GM21717 (cell line): ENCODE results near the gene GFRA4.

Experiments used
- ATAC-seq: cut with Tn5 transposase; IDR thresholded peaks from one replicate; pipeline ENCODE4 v1.9.1; 2021; ENCODE audit warnings: mild to moderate bottlenecking, moderate library complexity; ENCODE audit not compliant: unreplicated experiment

Gene GFRA4

DNA sequence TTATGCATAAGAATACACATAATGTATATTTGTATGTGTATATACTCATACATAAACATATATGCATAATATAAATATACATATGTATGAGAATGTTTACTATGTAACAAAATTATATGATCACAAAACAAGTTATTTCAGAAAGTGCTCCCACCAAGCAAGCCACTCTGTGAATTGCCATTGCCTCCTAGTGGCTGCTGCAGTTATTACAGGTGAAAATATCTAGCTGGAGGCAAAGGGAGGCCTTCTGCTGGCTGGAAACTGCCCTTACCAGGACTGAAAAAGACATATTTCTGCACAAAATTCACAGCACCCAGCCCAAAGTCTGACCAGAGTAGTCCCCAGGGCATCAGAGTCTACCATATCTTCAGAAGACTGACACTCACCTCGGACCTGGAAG is 33.0 kb upstream of the GFRA4 start:
- no peak for ATAC-seq

DNA sequence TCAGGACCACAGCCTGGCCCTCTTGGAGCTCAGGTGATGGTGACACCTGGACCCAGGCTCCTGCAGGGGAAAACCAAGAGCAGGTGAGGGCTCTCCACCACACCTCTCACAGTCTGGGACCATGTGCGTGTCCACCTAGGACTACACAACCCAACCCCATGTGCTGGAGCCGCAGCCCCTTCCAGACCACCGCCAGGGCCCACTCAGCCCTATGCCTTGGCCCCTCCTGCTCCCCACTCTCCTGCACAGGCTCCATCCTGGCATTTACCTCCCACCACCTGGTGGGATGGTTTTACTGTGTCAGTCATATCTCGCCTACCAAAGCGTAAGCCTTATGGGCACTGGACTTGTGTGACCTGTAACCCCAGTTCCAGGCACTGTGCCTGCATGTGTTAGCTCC is 31.7 kb upstream of the GFRA4 start:
- ATAC-seq, result no peak

DNA sequence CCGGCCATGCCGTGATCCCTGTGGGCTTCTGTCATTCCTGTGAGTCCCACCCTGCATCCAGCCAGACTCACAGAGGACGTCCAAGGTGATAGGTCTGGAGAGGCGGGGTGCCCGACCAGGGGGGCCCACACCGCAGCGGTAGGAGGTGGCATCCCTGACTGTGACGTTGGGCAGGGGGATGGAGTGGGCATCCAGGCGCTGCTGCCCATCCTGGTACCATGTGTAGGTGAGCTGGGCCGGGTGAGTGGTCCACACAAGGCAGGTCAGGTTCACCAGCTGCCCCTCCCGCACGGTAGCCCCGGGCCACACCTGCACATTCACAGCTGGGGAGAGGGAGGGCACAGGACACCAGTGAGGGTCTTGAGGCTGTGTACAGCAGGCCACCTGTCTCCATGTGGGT is 30.2 kb upstream of the GFRA4 start:
- ATAC-seq, result no peak

DNA sequence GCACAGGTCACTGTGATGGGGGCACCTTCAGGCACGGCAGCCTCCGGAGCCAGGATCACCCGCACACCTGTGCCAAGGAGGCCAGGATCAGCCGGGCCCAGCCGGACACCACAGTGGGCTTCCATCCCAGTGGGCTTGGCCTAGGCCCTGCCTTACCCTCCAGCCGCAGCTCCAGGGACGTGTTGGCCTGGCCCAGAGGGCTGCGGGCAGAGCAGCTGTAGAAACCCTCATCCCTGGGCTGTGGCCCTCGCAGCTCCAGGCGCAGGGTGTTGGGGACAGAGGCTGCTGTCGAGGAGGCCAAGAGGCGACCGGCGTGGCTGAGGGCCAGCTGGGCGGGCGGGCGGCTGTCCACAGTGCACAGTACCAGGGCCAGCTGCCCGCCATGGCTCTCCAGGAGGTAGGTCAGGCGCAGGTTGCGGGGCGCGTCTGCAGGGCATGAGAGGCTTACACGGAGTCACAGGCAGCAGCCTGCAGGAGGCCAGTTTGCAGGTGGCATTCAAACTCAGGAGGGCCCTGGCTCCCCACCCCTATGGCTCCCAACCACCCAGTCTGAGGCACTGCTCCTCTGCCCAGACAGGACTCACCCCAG is 29.6 kb upstream of the GFRA4 start:
- ATAC-seq, result no peak

DNA sequence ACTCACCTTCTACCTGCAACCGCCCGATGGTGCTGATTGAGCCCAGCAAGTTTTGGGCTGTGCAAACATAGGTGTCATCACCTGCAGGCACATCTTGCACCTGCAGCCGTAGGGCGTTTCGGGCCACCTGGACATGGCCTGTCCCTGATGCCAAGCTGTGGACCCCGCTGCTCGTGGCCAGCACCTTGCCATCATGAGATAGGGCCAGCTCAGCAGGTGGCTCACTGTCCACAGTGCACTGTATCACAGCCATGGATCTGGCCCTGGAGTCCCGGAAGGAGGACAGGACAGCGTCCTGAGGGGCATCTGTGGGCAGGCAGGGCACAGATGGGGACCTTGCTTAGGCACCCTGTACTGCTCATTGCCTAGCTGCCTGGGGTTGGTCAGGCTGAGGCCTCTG is 28.7 kb upstream of the GFRA4 start:
- no peak for ATAC-seq

DNA sequence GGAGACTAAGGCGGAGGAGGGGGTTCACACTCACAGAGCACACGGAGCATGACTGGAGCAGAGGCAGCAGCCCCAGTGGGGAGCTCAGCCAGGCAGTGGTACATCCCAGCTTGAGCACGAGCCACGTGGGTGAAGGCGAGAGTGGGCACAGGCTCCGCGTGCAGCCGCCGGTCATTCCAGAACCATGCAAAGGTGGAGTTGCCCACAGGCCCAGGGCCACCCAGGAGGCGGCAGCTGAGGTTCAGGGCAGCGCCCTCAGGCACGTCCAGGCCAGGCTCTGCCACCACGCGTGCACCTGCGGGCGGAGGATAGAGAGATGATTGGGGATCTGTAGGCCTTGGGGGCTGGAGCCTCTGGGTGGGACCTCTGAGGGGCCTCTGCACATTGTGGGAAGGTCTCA is 28.1 kb upstream of the GFRA4 start:
- ATAC-seq, result no peak

DNA sequence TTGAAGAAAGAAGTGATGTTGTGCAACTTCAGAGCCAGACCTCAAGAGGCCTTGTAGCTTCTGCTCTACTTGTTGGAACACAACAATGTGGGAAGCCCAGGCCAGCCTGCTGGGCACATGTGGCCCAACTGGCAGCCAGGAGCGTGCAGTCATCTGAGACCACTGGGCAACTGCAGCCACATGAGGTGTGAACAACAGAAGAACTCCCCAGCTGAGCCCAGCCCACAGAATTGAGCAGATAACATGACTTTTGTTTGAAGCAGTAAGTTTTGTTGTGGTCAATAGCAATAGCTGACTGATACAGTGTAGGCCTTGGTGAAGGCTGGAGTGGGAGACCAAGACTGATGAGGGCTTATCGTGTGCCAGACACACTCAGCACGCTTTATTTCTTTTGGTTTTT is 27.2 kb upstream of the GFRA4 start:
- no peak for ATAC-seq

DNA sequence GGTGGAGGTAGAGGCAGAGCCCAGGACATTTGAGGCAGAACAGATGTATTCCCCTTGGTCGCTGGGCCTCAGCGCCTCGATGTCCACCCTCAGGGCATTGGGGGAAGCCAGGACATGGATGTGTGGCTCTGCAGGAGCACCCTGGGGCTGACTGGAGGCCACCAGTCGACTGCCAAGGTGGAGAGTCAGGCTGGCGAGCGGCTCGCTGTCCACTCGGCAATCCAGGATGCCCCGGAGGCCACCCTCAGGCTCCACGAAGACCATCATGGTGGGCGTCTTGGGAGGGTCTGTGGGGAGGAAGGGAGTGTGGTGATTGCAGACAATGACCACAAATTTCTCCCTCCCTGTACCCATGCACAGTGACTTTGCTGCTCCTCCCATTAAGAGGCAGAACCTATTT is 26.8 kb upstream of the GFRA4 start:
- no peak for ATAC-seq

DNA sequence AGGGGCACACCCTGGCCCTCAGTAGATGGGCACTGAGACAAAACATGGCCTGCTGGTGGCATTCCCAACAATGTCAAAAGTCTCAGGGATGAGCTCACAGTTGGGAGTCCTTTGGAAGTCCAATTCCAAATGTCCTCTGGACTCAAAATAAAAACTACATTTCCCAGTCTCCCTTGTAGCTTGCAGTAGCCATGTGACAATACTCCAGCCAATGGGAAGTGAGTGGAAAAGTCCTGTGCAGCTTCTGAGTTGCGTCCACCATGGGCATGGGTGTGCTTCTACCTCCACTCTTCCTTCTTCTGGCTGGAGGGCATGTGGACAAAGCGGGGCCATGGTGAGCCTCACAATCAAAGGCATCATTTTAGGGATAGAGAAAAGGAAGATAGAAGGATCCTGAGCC is 24.5 kb upstream of the GFRA4 start:
- no peak for ATAC-seq

DNA sequence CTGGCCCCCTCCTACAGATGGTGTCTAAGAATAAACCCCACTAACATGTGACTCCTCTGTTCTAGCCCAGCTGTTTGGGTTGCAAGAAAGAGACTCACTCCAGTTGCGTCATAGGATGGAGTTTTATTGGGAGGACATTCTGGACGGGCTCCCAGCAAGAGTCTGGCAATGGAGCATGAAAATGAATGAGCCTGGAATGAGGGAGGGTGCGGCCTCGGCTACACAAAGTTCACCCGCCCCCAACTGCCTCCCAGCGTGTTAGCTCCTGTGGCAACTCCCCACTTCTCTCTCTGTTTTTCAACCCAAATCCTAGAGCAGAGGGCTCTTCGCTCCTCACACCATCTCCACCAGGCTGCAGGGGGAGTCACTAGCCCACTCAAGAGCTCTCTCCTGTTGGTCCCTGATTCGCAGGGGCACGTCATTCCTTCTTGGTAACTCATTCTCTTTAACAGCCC is 23.7 kb upstream of the GFRA4 start:
- ATAC-seq, result no peak

DNA sequence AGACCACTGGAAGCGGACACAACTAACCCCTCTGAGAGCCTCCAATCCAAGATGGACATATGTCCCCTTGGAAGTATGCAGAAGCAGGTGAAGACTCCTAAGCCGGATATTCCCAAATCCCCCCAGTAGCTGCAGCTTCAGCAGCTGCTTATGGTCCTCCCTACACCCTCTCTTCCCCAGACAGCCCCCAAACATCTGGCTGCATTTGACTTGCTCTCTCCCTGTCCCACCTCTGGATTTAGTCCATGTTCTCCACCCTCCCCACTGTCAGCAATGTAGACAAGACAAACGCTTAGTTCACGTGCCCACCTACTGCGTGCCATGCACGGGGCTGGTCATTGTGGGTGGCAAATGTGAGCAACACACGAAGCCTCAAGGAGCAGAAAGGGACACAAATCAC is 23.2 kb upstream of the GFRA4 start:
- no peak for ATAC-seq

DNA sequence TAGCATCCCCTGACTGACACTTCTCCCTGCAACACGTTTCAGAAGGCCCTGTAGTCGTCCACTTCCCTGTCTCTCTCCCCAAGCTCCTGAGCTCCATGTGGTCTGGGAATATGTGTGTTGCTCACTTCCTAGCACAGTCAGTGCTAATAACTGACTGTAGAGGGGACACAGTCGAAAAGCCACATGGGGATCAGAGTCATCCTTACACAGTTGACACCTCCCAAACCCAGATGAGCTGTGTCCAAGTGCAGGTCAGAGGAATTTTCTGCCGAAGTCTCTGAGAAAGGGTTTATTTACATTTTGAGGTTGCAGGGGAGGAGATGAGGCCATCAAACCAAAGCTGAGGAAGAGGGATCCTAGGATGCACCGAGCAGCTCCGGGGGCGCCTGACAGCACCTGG is 22.1 kb upstream of the GFRA4 start:
- ATAC-seq, result no peak

DNA sequence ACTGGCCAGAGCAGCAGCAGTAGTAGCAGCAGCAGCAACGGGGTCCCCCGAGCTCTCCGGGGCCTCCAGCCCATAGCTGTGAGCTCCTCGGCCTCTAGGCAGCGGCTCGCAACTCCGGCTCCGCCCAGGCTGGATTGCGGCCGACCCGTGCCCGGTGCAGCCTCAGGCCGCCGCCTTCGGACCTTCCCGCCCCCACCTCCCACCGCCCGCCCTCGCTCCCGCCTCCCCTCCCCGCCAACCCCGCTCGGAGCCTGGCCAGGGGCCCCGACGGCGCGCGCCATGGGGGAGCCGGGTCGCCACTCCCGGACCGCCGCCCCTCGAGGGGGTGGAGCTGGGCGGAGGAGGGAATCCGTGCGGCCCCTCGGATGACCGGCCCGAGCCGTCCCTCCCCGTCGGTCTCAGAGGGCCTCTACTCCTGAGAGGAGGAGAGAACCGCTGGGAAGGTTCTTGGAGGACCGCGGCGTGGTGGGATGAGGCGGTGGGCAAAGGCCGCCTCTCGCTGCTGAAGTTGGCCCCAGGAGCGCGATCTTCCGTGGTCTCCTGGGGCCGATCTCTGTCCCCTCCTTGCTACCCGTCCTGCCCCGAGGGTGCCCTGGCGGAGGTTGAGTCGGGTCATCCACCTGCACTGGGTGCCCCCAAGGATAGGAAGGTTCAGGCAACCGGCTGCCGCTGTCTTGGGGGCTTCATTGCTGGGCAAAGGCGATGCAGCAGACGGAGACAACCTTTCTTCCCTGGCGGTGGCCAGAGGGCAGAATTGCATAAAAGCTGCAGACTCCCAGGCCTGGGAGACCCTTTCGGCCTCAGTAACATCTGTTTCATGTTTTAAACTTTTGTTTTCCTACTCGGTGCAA is 19.0 kb upstream of the GFRA4 start, which contains the start of gene ADAM33:
Gene ADAM33, minus strand, starts transcription at position 80 of the 851 bp plus-strand sequence. Its CDS starts 6 bp downstream, at position 74.
- ATAC-seq, result no peak

DNA sequence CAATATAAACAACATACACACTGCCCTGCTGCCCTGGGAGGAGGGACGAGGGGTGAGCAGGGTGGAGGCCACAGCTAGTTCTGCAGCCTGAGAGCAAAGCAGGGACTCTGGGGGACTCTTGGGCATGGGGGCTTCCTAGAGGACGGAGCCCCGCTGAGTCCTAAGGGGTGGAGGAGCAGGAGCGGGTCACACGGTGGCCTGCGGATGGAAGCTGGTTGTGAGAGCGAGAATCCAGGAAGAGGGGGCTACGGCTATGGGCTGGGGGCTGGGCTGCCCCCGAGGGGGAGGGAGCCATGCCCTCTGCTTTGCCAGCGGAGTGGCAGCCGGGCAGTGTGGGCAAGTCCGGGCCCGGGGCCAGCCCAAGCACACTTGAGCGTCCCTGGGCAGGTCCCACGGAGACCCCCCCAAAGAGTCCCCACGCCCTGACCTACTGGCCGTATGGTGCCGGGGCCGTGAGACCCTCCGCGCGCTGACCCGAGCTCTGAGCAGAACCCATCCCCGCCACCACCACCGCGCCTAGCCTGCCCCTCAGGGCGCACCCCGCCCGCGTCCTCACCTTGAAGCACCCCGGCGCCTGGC is 18.2 kb upstream of the GFRA4 start:
- no peak for ATAC-seq

DNA sequence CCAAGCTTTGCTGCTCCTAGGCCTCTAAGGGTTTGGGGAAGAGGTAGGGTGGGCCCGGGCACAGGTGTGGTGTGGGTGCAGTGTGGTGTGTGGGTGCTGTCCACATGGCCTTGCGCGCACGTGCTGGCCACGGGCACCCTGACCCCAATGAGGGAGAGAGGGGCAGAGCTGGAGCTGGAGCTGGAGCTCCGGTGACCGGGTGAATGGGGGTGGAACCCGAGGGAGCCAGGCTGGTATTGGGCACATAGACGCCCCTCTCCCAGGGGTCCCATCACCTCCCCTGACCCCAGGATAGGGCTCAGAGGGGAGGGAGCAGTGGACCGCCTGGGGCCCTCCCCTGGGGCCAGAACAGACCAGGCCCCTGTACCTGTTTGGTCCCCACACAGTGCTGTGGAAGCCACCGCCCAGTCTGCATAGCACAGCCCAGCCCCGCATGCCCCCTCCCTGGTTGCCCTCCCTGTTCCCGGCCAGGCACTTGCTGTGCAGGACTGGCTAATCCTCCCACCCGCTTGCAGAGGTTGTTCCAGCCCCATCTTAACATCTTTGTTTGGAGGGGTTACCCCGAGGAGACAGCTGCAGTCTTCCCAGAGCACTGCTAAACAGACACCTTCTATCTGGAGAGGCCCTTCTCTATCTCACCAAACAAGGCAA is 17.6 kb upstream of the GFRA4 start:
- no peak for ATAC-seq

DNA sequence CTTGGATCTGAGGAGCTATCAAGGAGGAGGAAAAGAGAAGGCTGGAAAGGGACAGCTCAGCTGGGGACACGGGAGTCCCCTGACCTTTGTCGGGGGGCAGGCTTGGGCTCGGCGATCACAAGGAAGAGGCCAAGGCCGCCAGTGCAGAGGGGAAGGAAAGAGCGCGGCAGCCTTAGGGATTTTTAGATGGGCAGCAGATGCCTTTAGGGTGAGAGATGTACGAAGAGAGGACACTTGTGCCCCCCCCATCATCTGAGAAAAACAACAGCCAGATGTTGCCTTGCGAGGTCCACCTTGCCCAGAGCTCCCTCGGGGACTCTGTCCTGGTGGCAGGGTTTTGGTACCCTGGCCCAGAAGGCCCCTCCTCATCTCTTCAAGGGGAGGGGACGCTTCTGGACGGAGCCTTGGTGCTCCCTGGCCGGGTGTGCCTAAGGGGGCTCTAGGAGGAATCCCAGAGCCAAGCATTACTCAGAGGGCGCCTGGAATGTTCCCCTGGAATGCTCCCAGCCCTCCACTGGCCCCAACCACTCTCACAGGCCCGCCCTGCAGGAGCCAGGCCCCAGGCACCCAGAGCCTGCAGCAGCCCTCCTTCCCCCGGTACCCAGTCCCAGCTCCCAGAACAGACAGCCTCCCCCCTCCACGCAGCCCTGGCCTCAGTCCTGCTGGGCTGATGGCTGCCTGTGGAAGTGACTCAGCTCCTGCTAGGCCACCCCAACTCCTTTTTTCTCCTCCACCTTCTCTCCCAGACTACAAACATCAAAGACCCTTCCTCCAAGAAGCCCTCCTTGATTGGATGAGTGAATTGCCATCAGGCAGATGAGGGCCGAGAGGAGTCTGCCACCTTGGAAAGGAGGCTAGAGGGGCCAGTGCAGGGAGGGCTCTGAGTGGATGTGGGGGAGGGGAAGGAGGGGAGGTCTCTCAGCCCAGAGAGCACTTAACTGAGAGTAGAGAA is 16.8 kb upstream of the GFRA4 start:
- no peak for ATAC-seq

DNA sequence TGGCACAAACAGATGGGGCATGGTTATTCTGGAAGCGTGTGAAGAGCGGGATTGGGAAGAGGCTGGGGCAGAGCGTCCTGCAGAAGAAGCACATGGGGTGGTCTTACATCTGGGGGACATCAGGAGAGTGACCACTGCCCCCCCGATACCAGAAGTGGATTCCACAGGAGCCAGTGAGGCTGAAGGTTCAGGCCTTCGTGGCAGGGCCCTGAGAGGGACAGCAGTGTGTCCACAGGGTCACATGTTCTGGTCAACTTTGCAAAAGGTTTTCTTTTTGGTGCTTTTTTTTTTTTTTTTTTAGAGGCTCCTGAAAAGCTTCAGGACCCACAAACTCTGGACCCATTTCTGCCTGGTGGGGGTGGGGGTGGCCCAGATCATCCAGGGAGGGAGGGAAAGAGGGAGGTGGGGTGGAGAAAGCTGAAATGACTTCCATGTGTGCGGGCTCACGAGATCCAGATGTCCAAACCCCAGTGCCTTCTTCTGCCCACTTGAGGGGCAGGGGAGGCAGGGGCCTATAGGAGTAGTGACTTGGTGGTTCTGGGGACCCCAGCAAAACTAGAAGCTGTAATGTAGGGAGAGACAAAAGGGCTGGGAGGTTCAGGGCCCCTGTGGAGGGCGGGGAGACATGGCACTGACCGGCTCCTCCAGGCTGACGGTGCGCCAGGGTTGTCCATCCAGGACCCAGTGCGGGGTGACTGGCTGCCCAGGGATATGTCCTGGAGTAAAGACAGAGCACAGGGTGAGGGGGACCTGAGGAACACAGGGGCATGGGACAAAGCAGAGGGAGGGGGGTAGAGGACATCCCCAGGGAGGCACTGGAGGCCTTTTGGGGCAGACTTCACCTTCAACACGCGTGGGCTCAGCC is 15.9 kb upstream of the GFRA4 start:
- ATAC-seq, result no peak

DNA sequence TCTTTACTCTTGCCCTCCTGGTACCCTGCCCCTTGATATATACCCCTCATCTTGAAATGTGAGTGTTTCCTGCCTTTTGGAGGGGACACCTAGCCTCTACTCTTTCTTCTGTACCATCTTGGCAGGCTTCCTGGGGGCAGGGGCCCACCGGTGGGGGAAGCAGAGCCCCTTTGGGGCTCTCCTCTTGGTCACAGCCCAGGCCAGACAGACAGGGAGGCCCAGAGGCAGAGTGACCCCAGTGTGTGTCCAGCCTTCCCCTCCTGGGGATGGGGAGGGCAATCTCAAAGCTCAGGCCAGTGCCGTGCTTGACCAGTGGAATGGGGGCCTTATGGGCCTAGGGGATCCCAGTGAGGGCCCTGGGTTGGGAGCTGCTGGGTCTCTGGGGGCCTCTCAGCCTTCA is 15.0 kb upstream of the GFRA4 start:
- ATAC-seq, result no peak

DNA sequence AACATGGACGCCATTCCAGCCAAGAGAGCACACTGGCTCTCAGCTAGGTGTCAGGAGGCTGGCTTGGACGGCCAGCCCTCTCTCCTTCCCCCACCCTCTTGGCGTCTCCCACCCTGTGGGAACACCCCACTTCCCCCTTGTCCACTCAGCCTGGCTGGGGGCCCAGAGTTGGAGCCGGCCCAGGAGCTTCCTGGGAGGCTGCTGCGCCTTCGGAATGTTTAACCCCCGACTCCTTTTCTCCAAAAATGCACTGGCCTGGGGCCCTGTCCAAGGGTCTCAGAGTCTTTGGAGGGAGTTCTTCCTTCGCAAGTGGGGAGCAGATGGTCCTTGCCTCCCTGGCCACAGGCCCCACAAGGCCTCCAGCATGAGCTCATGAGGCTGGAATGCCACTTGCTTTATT is 14.5 kb upstream of the GFRA4 start:
- ATAC-seq, result no peak
